Neural progenitor cell (in vitro differentiated cells): ENCODE results near the gene TDRKH. TPM values are rescaled to one million over a fixed set of nuclear protein-coding genes. Genes with fewer than 3 reads are reported as not detected.

Experiments used
- DNase-seq: peaks from one replicate; pipeline ENCODE4 v3.0.0-alpha.2; 2016; ENCODE audit warnings: low spot score
- H2AFZ ChIP-seq: fragments of 200-600 bp; sonication (generic); replicated peaks from 2 replicates; pipeline ENCODE4 v1.6.1; 2016; ENCODE audit warnings: antibody characterized with exemption
- H3F3A ChIP-seq: fragments of 200-600 bp; sonication (generic); 2 replicates; pipeline ENCODE4 v1.6.1; 2016; ENCODE audit warnings: antibody characterized with exemption, low read depth
- H3K27ac ChIP-seq: fragments of 200-600 bp; sonication (generic); 2 replicates; pipeline ENCODE4 v1.5.1; 2016; ENCODE audit warnings: mild to moderate bottlenecking
- H3K27me3 ChIP-seq: fragments of 200-600 bp; sonication (generic); 2 replicates; pipeline ENCODE4 v1.6.1; 2016; ENCODE audit warnings: mild to moderate bottlenecking, moderate library complexity
- H3K36me3 ChIP-seq: fragments of 200-600 bp; sonication (generic); 2 replicates; pipeline ENCODE4 v1.5.1; 2016
- H3K4me1 ChIP-seq: fragments of 200-600 bp; sonication (generic); 2 replicates; pipeline ENCODE4 v1.6.1; 2016; ENCODE audit warnings: mixed run types
- H3K4me2 ChIP-seq: fragments of 200-600 bp; sonication (generic); 2 replicates; pipeline ENCODE4 v1.6.1; 2016
- H3K4me3 ChIP-seq: fragments of 200-600 bp; sonication (generic); 2 replicates; pipeline ENCODE4 v1.5.1; 2016
- H3K79me2 ChIP-seq: fragments of 200-600 bp; sonication (generic); 2 replicates; pipeline ENCODE4 v1.6.1; 2016; ENCODE audit warnings: low read depth
- H3K9ac ChIP-seq: fragments of 200-600 bp; sonication (generic); 2 replicates; pipeline ENCODE4 v1.6.1; 2016
- H3K9me3 ChIP-seq: fragments of 200-600 bp; sonication (generic); 2 replicates; pipeline ENCODE4 v1.5.1; 2016; ENCODE audit warnings: low read depth
- H4K20me1 ChIP-seq: fragments of 200-600 bp; sonication (generic); 2 replicates; pipeline ENCODE4 v1.6.1; 2016; ENCODE audit warnings: low read depth
- H3K27ac Mint-ChIP-seq: 3 replicates; pipeline ENCODE4 v1.8.0; 2021; ENCODE audit warnings: mixed read lengths
- H3K27me3 Mint-ChIP-seq: 2 replicates; pipeline ENCODE4 v1.8.0; 2022; ENCODE audit warnings: low read depth, mild to moderate bottlenecking, inconsistent platforms, moderate library complexity, mixed read lengths; ENCODE audit not compliant: insufficient read depth
- H3K36me3 Mint-ChIP-seq: 3 replicates; pipeline ENCODE4 v1.8.0; 2021; ENCODE audit warnings: mixed read lengths
- H3K4me1 Mint-ChIP-seq: 3 replicates; pipeline ENCODE4 v1.8.0; 2021; ENCODE audit warnings: mixed read lengths
- H3K4me3 Mint-ChIP-seq: 3 replicates; pipeline ENCODE4 v1.8.0; 2021; ENCODE audit warnings: mild to moderate bottlenecking, moderate library complexity, mixed read lengths
- H3K9me3 Mint-ChIP-seq: 3 replicates; pipeline ENCODE4 v1.8.0; 2020; ENCODE audit warnings: mixed read lengths
- CTCF ChIP-seq: fragments of 200-600 bp; sonication (generic); IDR thresholded peaks from 2 replicates; pipeline ENCODE4 v1.5.1; 2017; ENCODE audit warnings: antibody characterized with exemption, mild to moderate bottlenecking
- EZH2 ChIP-seq: fragments of 200-600 bp; sonication (generic); IDR thresholded peaks from 2 replicates; pipeline ENCODE4 v1.6.1; 2017; ENCODE audit warnings: antibody characterized with exemption, mild to moderate bottlenecking, moderate library complexity
- EZH2phosphoT487 ChIP-seq: fragments of 200-600 bp; sonication (generic); IDR thresholded peaks from 2 replicates; pipeline ENCODE4 v1.6.1; 2017; ENCODE audit warnings: antibody characterized with exemption
- total RNA-seq: library from RNA; depleted of rRNA; stranded (reverse); fragments of >200 nt; gene quantifications from 2 replicates; pipeline ENCODE4 v1.2.3, GENCODE V29; 2015; ENCODE audit warnings: low replicate concordance

The TDRKH gene
- total RNA-seq, 1 donor from 2014 or later = 26.3 TPM

- H3K4me1 Mint-ChIP-seq = peaks cover 19% of the 10 kb centered on the region
- Histone ChIP-seq H3F3A (peaks cover 4% of the 10 kb centered on the region), H3K36me3 (no peaks in the 10 kb centered on the region), H3K27me3 (peaks cover under 1% of the 10 kb centered on the region), H3K4me2 (no peak overlapping the region), H3K9ac (no peak overlapping the region), H3K9me3 (no peaks in the 10 kb centered on the region), H4K20me1 (no peaks in the 10 kb centered on the region), H3K27ac (no peak overlapping the region), H2AFZ (no peak overlapping the region), H3K4me3 (no peak overlapping the region), H3K4me1 (peaks cover 7% of the 10 kb centered on the region), H3K79me2 (no peaks in the 10 kb centered on the region)
- H3K4me3 Mint-ChIP-seq = no peak overlapping the region
- H3K27ac Mint-ChIP-seq = no peak overlapping the region
- H3K9me3 Mint-ChIP-seq = peaks cover 14% of the 10 kb centered on the region
- no peak for DNase-seq
- H3K27me3 Mint-ChIP-seq = peaks cover 9% of the 10 kb centered on the region
- H3K36me3 Mint-ChIP-seq = peaks cover 8% of the 10 kb centered on the region
- no peak for TF ChIP-seq EZH2
- TF ChIP-seq CTCF = no peak
- no peak for TF ChIP-seq EZH2phosphoT487
Measured at GRCh38 chr1:151733126-151733525, 57.2 kb downstream of the TDRKH start.

GRCh38 chr1:151729966-151730291, 60.4 kb downstream of the TDRKH start:
- Mint-ChIP-seq H3K4me3 (no peak overlapping the region), H3K27me3 (peaks cover 16% of the 10 kb centered on the region)
- H4K20me1 ChIP-seq = no peaks in the 10 kb centered on the region

DNA sequence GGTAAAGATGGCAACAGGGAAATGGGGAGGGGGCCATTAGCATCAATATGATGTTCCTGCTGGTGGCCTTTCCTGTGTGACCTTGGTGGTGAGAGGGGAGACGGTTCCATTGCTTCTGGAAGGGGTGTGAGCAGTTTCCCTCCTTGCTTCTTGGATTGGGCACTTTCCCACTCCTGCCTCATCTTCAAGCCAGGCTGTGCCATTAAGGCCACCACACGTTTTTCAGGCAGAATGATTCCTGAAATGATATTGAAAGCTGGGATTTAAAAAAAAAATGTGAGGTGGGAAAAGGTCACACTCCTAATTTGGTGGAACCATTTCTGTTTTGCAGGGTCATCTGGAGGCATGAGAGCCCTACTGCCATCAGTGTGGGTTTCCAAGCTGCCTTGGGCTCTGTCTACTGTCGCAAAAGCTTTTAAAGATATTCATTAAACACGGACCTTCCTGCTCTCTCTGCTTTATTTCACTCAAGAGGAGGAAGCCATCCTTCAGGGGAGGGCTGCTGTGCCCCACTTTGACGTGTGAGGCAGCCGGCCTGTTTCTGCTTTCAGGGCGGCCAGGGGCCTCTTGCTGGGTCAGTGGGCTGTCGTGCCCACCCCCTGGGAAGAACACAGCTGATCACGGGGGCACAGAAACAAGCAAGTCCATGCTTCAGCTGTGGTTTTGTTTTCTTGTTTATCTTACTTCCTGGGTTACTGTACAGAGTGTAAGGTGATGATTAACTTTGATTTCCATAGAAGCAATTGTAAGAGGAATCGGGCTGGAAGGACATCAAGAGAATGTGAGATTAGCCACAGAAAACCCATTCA, 60.9 kb downstream of the TDRKH start:
- Mint-ChIP-seq H3K9me3 (no peaks in the 10 kb centered on the region), H3K4me1 (peaks cover 17% of the 10 kb centered on the region), H3K27me3 (peaks cover 18% of the 10 kb centered on the region), H3K36me3 (no peaks in the 10 kb centered on the region), H3K27ac (no peak overlapping the region), H3K4me3 (no peak overlapping the region)
- H3K79me2 ChIP-seq = no peaks in the 10 kb centered on the region
- DNase-seq = no peak
- no peak for TF ChIP-seq EZH2phosphoT487
- TF ChIP-seq EZH2 = no peak
- TF ChIP-seq CTCF = no peak
- H3K27ac ChIP-seq = no peak overlapping the region
- H2AFZ ChIP-seq = no peak overlapping the region
- no peak overlapping the region for H3K9ac ChIP-seq
- no peak overlapping the region for H3K4me3 ChIP-seq
- H3K9me3 ChIP-seq = no peaks in the 10 kb centered on the region
- H3K36me3 ChIP-seq = no peaks in the 10 kb centered on the region
- H3K27me3 ChIP-seq = peaks cover 18% of the 10 kb centered on the region
- H3K4me1 ChIP-seq = peaks cover 11% of the 10 kb centered on the region
- H3K4me2 ChIP-seq = no peak overlapping the region
- no peaks in the 10 kb centered on the region for H4K20me1 ChIP-seq
- peaks cover 4% of the 10 kb centered on the region for H3F3A ChIP-seq

More at GRCh38 chr1:151729966-151730291, 60.4 kb downstream of the TDRKH start:
- H3F3A ChIP-seq = peaks cover 4% of the 10 kb centered on the region
- Mint-ChIP-seq H3K27ac (no peak overlapping the region), H3K36me3 (no peaks in the 10 kb centered on the region), H3K9me3 (no peaks in the 10 kb centered on the region), H3K4me1 (peaks cover 18% of the 10 kb centered on the region)
- H3K79me2 ChIP-seq = no peaks in the 10 kb centered on the region
- no peak for TF ChIP-seq EZH2phosphoT487
- TF ChIP-seq EZH2 = no peak
- no peak for TF ChIP-seq CTCF
- H3K27ac ChIP-seq = no peak overlapping the region
- no peak overlapping the region for H2AFZ ChIP-seq
- H3K9ac ChIP-seq = no peak overlapping the region
- H3K4me2 ChIP-seq = no peak overlapping the region
- H3K4me3 ChIP-seq = no peak overlapping the region
- H3K9me3 ChIP-seq = no peaks in the 10 kb centered on the region
- DNase-seq = no peak
- H3K4me1 ChIP-seq = peaks cover 11% of the 10 kb centered on the region
- H3K36me3 ChIP-seq = no peaks in the 10 kb centered on the region
- H3K27me3 ChIP-seq = peaks cover 15% of the 10 kb centered on the region
